CD4-positive, alpha-beta T cell (primary cell): ENCODE results near the gene SPATA22. TPM values are rescaled to one million over a fixed set of nuclear protein-coding genes. Genes with fewer than 3 reads are reported as not detected.

Experiments
- ATAC-seq: fragments of 200-7000 bp; cut with Tn5 transposase; one replicate; pipeline ENCODE4 v1.10.0; 2022; ENCODE audit warnings: mild to moderate bottlenecking; ENCODE audit not compliant: poor library complexity
- CTCF ChIA-PET: fragments of 350-600 bp; sonication (Branson Sonifier 250); formaldehyde crosslinking; loops from one replicate; lab custom pipeline; 2021; ENCODE audit warnings: antibody characterized with exemption, inconsistent platforms; lab: Charles Lee
- POLR2A ChIA-PET: fragments of 350-600 bp; sonication (Branson Sonifier 250); formaldehyde crosslinking; loops from one replicate; lab custom pipeline; 2021; ENCODE audit warnings: antibody characterized with exemption, inconsistent platforms; lab: Charles Lee
- DNase-seq, 14 experiments: peaks; one replicate each; pipeline ENCODE4 v3.0.0-alpha.2; 2013 to 2020; ENCODE audit warnings: mixed read lengths in 2 of 14
- H3K27ac ChIP-seq, 2 donors: one replicate each; pipeline versions ENCODE4 v1.5.1 to v1.7.0; 2013; ENCODE audit warnings: low read length in 2 of 2, low read depth in 1 of 2, mild to moderate bottlenecking in 1 of 2
- H3K27me3 ChIP-seq, 2 experiments: 1 replicate in 1 of 2; 2 replicates in 1 of 2; pipeline versions ENCODE4 v1.6.1 to v1.7.0; 2013; ENCODE audit warnings: low read length in 2 of 2, control low read depth in 1 of 2, mild to moderate bottlenecking in 1 of 2, moderate library complexity in 1 of 2; ENCODE audit not compliant: insufficient read depth in 2 of 2, control insufficient read depth in 1 of 2
- H3K36me3 ChIP-seq: one replicate; pipeline ENCODE4 v1.6.1; 2013; ENCODE audit warnings: low read length, control low read depth; ENCODE audit not compliant: insufficient read depth
- H3K4me1 ChIP-seq: one replicate; pipeline ENCODE4 v1.6.1; 2013; ENCODE audit warnings: low read length, control low read depth; ENCODE audit not compliant: insufficient read depth
- H3K4me3 ChIP-seq: one replicate; pipeline ENCODE4 v1.5.1; 2013; ENCODE audit warnings: mild to moderate bottlenecking, low read length, moderate library complexity
- H3K9me3 ChIP-seq, 2 experiments: 1 replicate in 1 of 2; 2 replicates in 1 of 2; pipeline versions ENCODE4 v1.6.1 to v1.7.0; 2013; ENCODE audit warnings: low read length in 2 of 2, mild to moderate bottlenecking in 2 of 2, control low read depth in 1 of 2, moderate library complexity in 1 of 2; ENCODE audit not compliant: control insufficient read depth in 1 of 2, insufficient read depth in 1 of 2
- H3K27ac Mint-ChIP-seq: one replicate; pipeline ENCODE4 v1.8.0; 2020; ENCODE audit warnings: mixed read lengths
- H3K27me3 Mint-ChIP-seq: one replicate; pipeline ENCODE4 v1.8.0; 2021; ENCODE audit warnings: mixed read lengths
- H3K36me3 Mint-ChIP-seq: one replicate; pipeline ENCODE4 v1.8.0; 2021; ENCODE audit warnings: low read depth, mixed read lengths
- H3K4me1 Mint-ChIP-seq: one replicate; pipeline ENCODE4 v1.8.0; 2021; ENCODE audit warnings: low read depth, mixed read lengths
- H3K4me3 Mint-ChIP-seq: one replicate; pipeline ENCODE4 v1.8.0; 2020; ENCODE audit warnings: mild to moderate bottlenecking, mixed read lengths
- H3K9me3 Mint-ChIP-seq: one replicate; pipeline ENCODE4 v1.8.0; 2020; ENCODE audit warnings: mixed read lengths
- intact Hi-C, 2 experiments: fragments of 100-400 bp; cut with DNase I in 1 of 2; cut with micrococcal nuclease in 1 of 2; formaldehyde crosslinking; loops; one replicate each; pipeline versions ENCODE4 v1.15.1 to v1.9.0; 2023 to 2025; cut with DNase I, micrococcal nuclease
- total RNA-seq, 174 experiments: library from RNA in 2 of 174; stranded (reverse) in 2 of 174; gene quantifications; one replicate each; pipeline ENCODE4 v1.2.3 and lab custom pipeline; 2021 to 2026
- TF ChIP-seq, protein P1 (sequence below): fragments of 200-600 bp; IDR thresholded peaks from one replicate; pipeline ENCODE4 v1.8.0; 2022; ENCODE audit warnings: antibody characterized with exemption, mild to moderate bottlenecking

Gene SPATA22
- total RNA-seq, 2 experiments from 2014 or later = 0.80 to 0.92 TPM

- DNase-seq = no peak
- POLR2A ChIA-PET = no interaction called here
- Mint-ChIP-seq H3K36me3 (no peaks in the 10 kb centered on the region), H3K9me3 (peaks cover 1% of the 10 kb centered on the region), H3K27me3 (peaks cover 7% of the 10 kb centered on the region), H3K27ac (no peak overlapping the region), H3K4me1 (no peaks in the 10 kb centered on the region), H3K4me3 (no peak overlapping the region)
- Histone ChIP-seq H3K27me3 (no peaks in the 10 kb centered on the region), H3K36me3 (no peaks in the 10 kb centered on the region), H3K4me1 (no peaks in the 10 kb centered on the region), H3K27ac (no peak overlapping the region), H3K9me3 (no peaks in the 10 kb centered on the region), H3K4me3 (no peak overlapping the region)
- CTCF ChIA-PET = no interaction called here
- intact Hi-C loops = no loop called here
- TF ChIP-seq, protein P1, sequence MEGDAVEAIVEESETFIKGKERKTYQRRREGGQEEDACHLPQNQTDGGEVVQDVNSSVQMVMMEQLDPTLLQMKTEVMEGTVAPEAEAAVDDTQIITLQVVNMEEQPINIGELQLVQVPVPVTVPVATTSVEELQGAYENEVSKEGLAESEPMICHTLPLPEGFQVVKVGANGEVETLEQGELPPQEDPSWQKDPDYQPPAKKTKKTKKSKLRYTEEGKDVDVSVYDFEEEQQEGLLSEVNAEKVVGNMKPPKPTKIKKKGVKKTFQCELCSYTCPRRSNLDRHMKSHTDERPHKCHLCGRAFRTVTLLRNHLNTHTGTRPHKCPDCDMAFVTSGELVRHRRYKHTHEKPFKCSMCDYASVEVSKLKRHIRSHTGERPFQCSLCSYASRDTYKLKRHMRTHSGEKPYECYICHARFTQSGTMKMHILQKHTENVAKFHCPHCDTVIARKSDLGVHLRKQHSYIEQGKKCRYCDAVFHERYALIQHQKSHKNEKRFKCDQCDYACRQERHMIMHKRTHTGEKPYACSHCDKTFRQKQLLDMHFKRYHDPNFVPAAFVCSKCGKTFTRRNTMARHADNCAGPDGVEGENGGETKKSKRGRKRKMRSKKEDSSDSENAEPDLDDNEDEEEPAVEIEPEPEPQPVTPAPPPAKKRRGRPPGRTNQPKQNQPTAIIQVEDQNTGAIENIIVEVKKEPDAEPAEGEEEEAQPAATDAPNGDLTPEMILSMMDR = no peak
- ATAC-seq = no peak
Observed at GRCh38 chr17:3506054-3506453, 34.4 kb upstream of the SPATA22 start.

DNA sequence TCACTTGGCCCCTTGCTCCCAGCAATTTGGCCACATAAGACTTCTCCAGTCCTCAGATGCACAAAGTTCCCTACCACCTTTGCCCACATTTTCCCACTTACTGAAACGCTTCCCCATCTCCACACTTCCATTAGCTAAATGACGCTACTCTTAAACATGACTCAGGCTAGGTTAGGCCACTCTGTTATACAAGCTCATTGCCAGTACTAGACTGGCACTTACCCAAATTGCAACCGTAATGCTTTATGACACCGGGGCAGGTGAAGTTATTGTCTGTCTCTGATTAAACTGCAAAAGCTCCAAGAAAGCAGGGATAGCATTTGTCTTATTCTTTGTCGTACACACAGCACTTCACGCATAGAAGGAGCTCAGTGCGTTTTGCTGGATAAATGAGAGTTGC lies 33.4 kb upstream of the SPATA22 start:
- no peaks in the 10 kb centered on the region for H3K4me1 ChIP-seq
- no peak overlapping the region for H3K27ac Mint-ChIP-seq
- no peaks in the 10 kb centered on the region for H3K4me1 Mint-ChIP-seq
- peaks cover 1% of the 10 kb centered on the region for H3K9me3 Mint-ChIP-seq
- H3K27me3 Mint-ChIP-seq = peaks cover 7% of the 10 kb centered on the region
- ATAC-seq (no peak), DNase-seq (no peak)
- intact Hi-C loops = no loop called here
- no peaks in the 10 kb centered on the region for H3K36me3 Mint-ChIP-seq
- no peak overlapping the region for H3K4me3 Mint-ChIP-seq
- H3K36me3 ChIP-seq = no peaks in the 10 kb centered on the region
- H3K27ac ChIP-seq = no peak overlapping the region
- peaks cover 0 to 3% of the 10 kb centered on the region in 2 experiments for H3K9me3 ChIP-seq
- TF ChIP-seq, protein P1 = no peak
- CTCF ChIA-PET = no interaction called here
- POLR2A ChIA-PET = no interaction called here
- no peak overlapping the region for H3K4me3 ChIP-seq
- H3K27me3 ChIP-seq = no peaks in the 10 kb centered on the region

DNA sequence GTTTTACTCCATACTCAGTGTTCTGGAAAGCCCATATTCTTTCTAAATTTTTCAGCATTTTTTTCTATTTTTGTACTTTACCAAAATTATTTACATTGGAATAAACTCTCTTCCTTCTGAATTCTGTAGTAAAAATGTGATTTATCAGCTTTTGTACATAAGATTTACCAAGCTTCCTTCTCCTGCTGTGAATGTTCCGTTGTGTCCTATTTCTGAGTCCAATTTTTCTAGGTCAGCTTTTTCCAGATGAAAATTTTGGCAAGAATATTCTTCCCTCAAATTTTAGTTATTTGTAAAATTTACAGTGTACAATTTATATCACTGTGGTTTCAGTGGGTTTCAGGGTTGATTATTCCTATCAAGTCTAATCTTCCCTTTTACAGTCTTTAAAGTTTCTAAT lies 31.7 kb upstream of the SPATA22 start:
- TF ChIP-seq, protein P1 = no peak
- Histone ChIP-seq H3K9me3 (peaks cover 0 to 3% of the 10 kb centered on the region in 2 experiments), H3K4me1 (no peaks in the 10 kb centered on the region), H3K27me3 (peaks cover 0 to 1% of the 10 kb centered on the region in 2 experiments), H3K36me3 (no peaks in the 10 kb centered on the region), H3K4me3 (no peak overlapping the region), H3K27ac (no peak overlapping the region)
- Mint-ChIP-seq H3K27ac (no peak overlapping the region), H3K9me3 (peaks cover 1% of the 10 kb centered on the region), H3K36me3 (no peaks in the 10 kb centered on the region), H3K4me1 (no peaks in the 10 kb centered on the region), H3K27me3 (peaks cover 7% of the 10 kb centered on the region), H3K4me3 (no peak overlapping the region)
- ChIA-PET POLR2A (no interaction called here), CTCF (no interaction called here)
- DNase-seq = no peak
- intact Hi-C loops = no loop called here
- ATAC-seq = no peak
